Measurements from ENCODE around the gene CRTAC1. TPM values are rescaled to one million over a fixed set of nuclear protein-coding genes. Genes with fewer than 3 reads are reported as not detected.

The CRTAC1 gene
- total RNA-seq, 1 donor = not detected

- no peak for DNase-seq (ENCODE audit: insufficient read length, low spot score, missing footprints)
- Histone ChIP-seq H3K79me2 (ENCODE audit: insufficient read depth, low read length) (no peaks in the 10 kb centered on the region), H3K4me3 (ENCODE audit: insufficient read depth, low read length) (no peak overlapping the region), H4K20me1 (ENCODE audit: insufficient read depth, low read length) (no peaks in the 10 kb centered on the region), H3K36me3 (ENCODE audit: insufficient read depth, low read length) (no peaks in the 10 kb centered on the region), H2AFZ (ENCODE audit: low read length) (no peak overlapping the region), H3K27ac (ENCODE audit: low read depth, low read length) (no peak overlapping the region), H3K4me2 (ENCODE audit: insufficient read depth, low read length) (no peak overlapping the region), H3K9me3 (ENCODE audit: low read depth, low read length) (no peaks in the 10 kb centered on the region), H3K4me1 (ENCODE audit: insufficient read depth, low read length) (no peaks in the 10 kb centered on the region), H3K27me3 (ENCODE audit: insufficient read depth, low read length) (peaks cover 3% of the 10 kb centered on the region)
- no peak for TF ChIP-seq CTCF (IDR thresholded peaks at IDR 0.05; ENCODE audit: extremely low read depth, low read depth, low read length)
These were observed 17.3 kb downstream of the CRTAC1 start for GRCh38 chr10:98013122-98013521.

GRCh38 chr10:98012644-98013043 is 17.8 kb downstream of the CRTAC1 start:
- Histone ChIP-seq H3K27me3 (ENCODE audit: insufficient read depth, low read length) (peaks cover 3% of the 10 kb centered on the region), H3K4me2 (ENCODE audit: insufficient read depth, low read length) (no peak overlapping the region), H3K9me3 (ENCODE audit: low read depth, low read length) (no peaks in the 10 kb centered on the region), H2AFZ (ENCODE audit: low read length) (no peak overlapping the region), H3K36me3 (ENCODE audit: insufficient read depth, low read length) (no peaks in the 10 kb centered on the region), H3K27ac (ENCODE audit: low read depth, low read length) (no peak overlapping the region), H3K4me1 (ENCODE audit: insufficient read depth, low read length) (no peaks in the 10 kb centered on the region), H3K79me2 (ENCODE audit: insufficient read depth, low read length) (no peaks in the 10 kb centered on the region), H4K20me1 (ENCODE audit: insufficient read depth, low read length) (no peaks in the 10 kb centered on the region), H3K4me3 (ENCODE audit: insufficient read depth, low read length) (no peak overlapping the region)
- no peak for DNase-seq (ENCODE audit: insufficient read length, low spot score, missing footprints)
- no peak for TF ChIP-seq CTCF (IDR thresholded peaks at IDR 0.05; ENCODE audit: extremely low read depth, low read depth, low read length)

- H3K4me2 ChIP-seq (ENCODE audit: insufficient read depth, low read length) = no peak overlapping the region
- peaks cover 6% of the 10 kb centered on the region for H3K27me3 ChIP-seq (ENCODE audit: insufficient read depth, low read length)
- no peaks in the 10 kb centered on the region for H3K79me2 ChIP-seq (ENCODE audit: insufficient read depth, low read length)
- no peaks in the 10 kb centered on the region for H4K20me1 ChIP-seq (ENCODE audit: insufficient read depth, low read length)
- no peaks in the 10 kb centered on the region for H3K9me3 ChIP-seq (ENCODE audit: low read depth, low read length)
- no peak overlapping the region for H2AFZ ChIP-seq (ENCODE audit: low read length)
- TF ChIP-seq CTCF (IDR thresholded peaks at IDR 0.05; ENCODE audit: extremely low read depth, low read depth, low read length) = no peak
- DNase-seq (ENCODE audit: insufficient read length, low spot score, missing footprints) = no peak
- H3K4me3 ChIP-seq (ENCODE audit: insufficient read depth, low read length) = no peak overlapping the region
- H3K36me3 ChIP-seq (ENCODE audit: insufficient read depth, low read length) = no peaks in the 10 kb centered on the region
- H3K27ac ChIP-seq (ENCODE audit: low read depth, low read length) = no peak overlapping the region
- no peaks in the 10 kb centered on the region for H3K4me1 ChIP-seq (ENCODE audit: insufficient read depth, low read length)
These were observed 19.3 kb downstream of the CRTAC1 start for GRCh38 chr10:98010939-98011685.

GRCh38 chr10:98006266-98006665 is 24.2 kb downstream of the CRTAC1 start:
- no peak for DNase-seq (ENCODE audit: insufficient read length, low spot score, missing footprints)
- H3K4me2 ChIP-seq (ENCODE audit: insufficient read depth, low read length) = no peak overlapping the region
- H3K4me1 ChIP-seq (ENCODE audit: insufficient read depth, low read length) = no peaks in the 10 kb centered on the region
- H3K9me3 ChIP-seq (ENCODE audit: low read depth, low read length) = no peaks in the 10 kb centered on the region
- H3K4me3 ChIP-seq (ENCODE audit: insufficient read depth, low read length) = no peak overlapping the region
- H2AFZ ChIP-seq (ENCODE audit: low read length) = no peak overlapping the region
- no peak for TF ChIP-seq CTCF (IDR thresholded peaks at IDR 0.05; ENCODE audit: extremely low read depth, low read depth, low read length)
- H3K36me3 ChIP-seq (ENCODE audit: insufficient read depth, low read length) = no peaks in the 10 kb centered on the region
- no peak overlapping the region for H3K27ac ChIP-seq (ENCODE audit: low read depth, low read length)
- peaks cover 4% of the 10 kb centered on the region for H3K27me3 ChIP-seq (ENCODE audit: insufficient read depth, low read length)
- H3K79me2 ChIP-seq (ENCODE audit: insufficient read depth, low read length) = no peaks in the 10 kb centered on the region
- no peaks in the 10 kb centered on the region for H4K20me1 ChIP-seq (ENCODE audit: insufficient read depth, low read length)

All from osteoblast (primary cell).